UCSD-AML1 (cell line): ENCODE data around the gene CHRNA4.
"Not testable (repeated sequence)": the region's sequence is repeated elsewhere in the genome, so short reads cannot be mapped to it uniquely, and the experiment has no call there.

ENCODE experiments used
- DNase-seq: peaks from one replicate; lab custom pipeline; 2025; ENCODE audit not compliant: unreplicated experiment; lab: John Stamatoyannopoulos, UW

Gene CHRNA4

DNA sequence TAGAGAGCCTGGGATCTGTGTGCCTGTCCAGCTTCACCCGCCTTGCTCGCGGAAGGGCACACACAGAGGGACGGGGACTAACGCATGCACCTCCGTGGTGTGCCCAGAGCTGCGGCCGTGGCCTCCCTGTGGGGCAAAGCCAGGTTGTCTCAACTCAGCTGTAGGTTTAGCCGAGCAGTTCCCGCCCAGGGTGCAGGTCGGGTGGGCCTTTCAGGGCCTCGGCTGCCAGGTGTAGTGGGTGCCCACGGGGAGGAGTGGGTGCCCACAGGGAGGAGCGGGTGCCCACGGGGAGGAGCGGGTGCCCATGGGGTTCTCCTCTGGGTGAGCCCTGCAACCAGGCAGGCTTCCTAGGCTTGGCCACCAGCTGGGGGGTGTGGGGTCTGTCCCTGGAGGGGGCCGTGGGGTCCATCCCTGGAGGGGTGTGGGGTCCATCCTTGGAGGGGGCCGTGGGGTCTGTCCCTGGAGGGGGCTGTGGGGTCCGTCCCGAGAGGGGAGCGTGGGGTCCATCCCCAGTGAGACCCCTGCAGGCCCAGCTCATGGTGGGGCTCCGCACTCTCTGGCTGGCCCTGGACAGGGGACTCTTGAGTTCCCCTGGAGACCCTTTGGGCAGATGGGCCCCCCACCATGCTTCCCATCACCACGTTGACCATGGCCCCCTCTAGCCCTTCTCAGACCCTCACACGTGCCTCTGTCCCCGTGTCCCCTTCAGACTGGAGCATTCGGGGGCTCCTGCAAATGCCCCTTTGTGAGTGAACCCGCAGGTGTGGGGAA lies 37.8 kb upstream of the CHRNA4 start:
- no peak for DNase-seq

DNA sequence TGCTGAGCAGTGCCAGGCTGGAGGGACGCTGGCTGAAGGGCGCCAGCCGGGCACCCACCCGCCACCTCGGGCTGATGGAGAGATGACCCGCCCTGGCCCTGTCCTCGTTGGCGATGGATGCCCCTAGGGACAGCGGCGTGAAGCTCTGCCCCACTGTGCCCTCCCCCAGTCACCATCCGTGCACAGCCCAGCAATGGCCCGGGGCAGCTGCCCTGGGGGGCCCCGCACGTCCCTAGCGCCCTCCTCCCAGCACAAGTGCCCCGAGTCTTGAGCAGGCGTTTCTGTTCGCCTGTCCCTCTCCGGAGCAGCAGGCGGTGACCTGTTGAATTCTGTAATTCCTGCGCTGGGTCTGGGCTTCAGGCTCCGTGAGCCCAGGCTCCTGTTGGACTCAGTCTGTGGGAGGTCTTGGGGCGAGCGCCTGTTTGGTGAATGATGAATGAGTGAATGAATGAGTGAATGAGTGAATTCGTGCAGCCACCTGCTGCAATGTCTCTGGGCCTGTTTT lies 36.8 kb upstream of the CHRNA4 start:
- no peak for DNase-seq

DNA sequence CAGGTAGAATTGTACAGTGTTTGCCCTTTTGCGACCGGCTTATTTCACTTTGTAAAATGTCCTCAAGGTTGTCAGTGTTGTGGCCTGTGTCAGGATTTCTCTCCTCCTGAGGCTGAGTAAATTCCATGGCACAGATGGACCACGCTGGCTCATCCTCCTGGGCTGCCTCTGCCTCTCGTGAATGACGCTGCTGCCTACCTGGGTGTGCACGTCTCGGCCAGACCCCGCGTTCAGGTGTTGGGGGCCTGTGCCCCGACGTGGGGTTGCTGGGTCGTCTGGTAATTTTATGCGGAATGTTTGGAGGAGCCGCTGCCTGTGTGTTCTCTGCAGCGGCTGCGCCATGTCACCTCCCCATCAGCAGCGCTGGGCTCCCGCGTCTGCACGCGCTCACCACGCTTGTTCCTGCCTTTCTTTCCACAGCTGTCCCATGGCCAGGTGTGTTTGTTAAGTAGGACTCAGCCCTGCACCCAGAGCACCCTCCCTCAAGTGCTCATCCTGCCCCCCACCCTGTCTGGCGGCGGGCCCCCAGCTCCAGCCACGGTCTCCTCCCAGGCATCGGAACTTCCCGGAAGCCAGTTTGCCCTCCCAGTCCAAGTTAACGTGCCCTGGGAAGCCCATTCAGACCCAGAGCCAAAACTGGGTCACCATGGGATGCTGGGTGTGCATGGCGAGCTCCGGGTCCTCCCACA lies 36.1 kb upstream of the CHRNA4 start:
- DNase-seq = no peak

DNA sequence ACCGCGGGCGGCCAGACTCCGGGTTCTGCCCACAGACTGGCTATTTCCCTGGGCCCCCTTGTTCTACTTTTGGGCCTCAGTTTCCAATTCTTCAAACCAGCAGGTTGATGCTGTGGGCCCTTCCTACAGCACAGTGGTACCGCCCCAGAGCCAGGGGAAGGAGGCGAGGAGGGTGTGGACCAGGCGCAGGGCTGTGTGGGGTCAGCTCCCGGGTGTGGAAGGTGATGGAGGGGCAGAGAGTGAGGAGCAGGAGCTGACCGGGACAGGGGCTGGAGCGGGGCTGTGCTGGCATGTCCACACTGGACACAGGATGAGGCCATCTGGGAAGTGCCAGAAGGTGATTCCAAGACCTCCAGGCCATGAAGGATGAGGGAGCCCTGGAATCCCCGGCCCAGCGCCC lies 35.2 kb upstream of the CHRNA4 start:
- DNase-seq = no peak

DNA sequence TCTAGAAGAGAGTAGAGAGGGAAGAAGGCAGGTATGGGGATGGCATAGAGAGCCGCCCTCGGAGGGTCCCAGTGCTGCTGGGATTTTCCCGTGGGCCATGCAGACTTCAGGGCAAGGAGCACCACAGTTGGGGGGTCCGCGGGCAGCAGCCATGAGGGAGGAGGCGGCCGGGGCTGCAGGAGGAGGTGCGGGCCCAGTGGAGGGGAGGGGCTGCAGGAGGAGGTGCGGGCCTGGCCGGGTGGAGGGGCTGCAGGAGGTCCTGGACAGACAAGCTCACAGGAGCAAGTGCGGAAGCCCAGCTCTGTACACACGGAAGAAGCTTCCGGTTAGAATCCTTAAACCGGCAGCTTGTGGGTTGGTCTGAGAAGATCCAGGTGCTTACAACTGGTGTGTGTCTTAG lies 34.6 kb upstream of the CHRNA4 start:
- no peak for DNase-seq

DNA sequence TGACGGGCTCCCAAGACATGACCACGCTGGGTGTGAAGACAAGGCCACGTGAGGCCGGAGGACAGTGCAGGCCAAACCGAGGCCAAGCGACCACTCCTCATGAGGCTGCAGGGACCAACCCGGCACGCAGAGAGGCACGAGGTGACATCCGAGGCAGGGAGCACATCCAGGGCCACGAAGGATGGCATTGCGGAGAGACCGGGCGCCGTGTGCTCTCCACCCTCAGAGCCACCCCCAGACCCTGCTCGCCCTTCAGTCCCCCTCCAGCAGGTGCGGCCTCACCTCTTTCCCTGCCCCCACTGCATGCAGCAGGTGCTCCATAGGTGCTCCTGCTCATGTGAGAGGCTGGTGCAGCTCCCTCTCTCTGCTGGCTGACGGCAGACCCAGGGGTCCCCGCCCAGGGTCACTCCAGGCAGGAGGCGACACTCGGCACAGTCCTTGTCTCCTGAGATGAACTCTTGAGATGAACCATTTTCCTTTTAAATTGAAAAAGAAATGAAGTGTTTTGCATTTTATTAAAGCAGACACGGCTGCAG lies 33.8 kb upstream of the CHRNA4 start:
- DNase-seq = no peak

DNA sequence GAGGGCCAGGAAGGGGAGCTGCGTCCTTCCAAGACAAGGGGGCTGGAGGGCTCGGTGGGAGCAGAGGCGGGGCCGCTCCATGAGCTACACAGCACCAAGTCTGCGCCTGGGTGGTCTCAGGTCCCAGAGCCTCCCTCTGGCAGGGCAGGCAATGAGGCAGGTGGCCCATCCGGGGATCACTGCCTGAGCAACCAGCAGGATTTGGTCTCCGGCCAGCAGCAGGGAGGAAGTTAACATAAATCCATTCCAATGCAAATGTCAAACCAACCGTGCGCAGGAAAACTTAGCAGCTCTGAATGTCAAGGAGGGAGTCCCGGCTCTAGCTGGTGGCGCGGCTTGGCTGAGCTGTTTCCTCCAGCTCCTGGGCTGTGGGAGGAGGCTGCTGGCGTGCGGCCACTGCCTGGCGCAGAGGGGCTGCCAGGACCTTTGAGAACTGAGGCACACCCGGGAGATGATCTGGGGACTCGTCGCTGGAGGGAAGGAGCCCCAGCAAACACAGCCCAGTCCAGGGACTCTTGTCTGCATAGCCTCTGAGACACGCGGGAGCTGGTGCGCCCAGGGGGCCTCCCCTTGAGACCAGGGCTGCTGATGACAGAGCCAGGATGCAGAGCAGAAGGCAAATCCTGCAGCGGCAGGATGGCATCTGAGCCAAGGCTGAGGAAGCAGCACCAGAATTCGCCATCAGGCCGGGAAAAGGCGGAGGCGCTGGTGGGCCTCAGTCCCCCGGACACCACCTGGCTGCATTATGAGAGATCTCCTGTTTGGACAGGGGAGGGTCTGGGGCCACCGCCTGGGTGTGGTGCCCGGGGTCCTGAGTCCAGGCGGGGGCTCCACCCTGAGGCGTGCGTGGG lies 33.1 kb upstream of the CHRNA4 start:
- DNase-seq = no peak

DNA sequence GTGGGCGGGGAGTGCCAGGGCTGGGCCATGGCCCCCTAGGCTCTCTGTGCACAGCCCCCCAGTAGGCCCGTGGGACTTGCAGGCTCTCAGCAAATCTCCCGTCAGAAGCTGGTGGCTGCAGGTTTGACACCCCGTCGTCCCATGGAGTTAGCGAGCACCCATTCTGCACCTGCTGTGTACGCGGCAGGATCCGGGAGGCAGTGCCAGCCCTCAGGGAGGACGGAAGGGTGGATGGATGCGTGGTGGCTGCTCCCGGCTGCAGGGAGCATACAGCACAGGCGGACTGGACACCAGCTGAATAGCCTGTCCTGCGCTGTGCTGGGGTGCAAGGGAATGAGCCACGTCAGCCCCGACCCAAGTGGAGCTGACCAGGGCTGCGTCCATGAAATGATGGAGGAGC lies 32.4 kb upstream of the CHRNA4 start:
- no peak for DNase-seq

DNA sequence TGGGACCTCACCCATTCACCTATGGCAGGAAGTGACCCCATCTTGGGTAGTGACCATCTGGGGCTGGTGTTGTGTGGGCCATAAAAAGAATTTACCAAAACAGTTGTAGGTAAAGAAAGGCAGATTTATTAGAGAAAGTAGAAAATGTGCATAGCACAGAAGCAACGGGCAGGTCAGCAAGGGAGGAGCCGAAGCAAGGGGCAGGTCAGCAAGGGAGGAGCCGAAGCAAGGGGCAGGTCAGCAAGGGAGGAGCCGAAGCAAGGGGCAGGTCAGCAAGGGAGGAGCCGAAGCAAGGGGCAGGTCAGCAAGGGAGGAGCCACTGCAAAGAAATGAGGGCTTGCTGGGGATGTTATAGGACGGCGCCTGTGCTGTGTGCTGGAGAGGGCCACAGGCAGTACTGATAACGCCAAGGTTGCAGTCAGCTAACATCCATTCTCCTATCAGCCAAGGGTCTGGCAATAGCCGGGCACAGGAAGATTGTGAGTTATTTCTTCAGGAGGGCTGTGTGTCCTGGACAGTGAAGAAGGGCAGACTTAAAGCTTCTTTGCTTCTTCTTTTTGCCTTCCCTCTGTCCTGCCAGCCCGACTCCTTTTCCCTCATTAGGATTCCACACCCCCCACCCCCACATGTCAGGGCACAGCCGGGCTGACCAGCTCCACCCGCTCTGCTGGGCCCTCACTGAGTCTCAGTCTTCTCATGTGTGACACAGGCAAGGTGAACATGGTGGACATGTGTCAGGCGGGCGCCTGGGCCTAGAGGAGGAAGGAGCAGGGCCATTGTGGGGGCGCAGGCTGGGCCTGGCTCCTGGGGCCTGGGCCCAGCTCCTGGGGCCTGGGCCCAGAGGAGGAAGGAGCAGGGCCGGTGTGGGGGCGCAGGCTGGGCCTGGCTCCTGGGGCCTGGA lies 31.6 kb upstream of the CHRNA4 start:
- DNase-seq = no peak

DNA sequence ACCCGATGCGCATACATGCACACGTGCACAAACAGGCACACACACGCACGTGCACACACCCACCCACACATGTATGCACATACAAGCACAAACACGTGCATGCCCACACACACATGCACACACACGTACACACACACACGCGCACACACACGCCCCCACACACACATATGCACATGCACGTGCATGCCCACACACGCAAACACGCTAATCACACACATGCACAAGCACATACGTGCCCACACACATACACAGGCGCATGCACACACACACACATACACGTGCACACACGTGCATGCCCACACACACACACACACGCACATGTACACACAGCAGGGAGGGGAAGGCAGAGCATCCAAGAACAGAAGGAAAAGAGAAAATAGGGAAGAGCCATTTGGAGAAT lies 26.8 kb upstream of the CHRNA4 start:
- DNase-seq = no peak

DNA sequence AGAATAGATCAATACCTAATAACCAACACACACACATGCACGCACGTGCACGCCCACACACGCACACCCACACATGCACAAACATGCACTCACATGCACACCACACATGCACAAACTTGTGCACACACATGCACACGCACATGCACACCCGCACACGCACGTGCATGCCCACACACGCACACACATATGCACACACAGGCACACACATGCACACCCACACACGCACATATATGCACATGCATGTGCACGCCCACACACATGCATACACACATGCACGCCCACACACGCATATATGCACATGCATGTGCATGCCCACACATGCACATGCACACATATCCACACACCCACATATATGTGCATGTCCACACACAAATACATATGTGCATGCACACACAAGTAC lies 26.2 kb upstream of the CHRNA4 start:
- no peak for DNase-seq

DNA sequence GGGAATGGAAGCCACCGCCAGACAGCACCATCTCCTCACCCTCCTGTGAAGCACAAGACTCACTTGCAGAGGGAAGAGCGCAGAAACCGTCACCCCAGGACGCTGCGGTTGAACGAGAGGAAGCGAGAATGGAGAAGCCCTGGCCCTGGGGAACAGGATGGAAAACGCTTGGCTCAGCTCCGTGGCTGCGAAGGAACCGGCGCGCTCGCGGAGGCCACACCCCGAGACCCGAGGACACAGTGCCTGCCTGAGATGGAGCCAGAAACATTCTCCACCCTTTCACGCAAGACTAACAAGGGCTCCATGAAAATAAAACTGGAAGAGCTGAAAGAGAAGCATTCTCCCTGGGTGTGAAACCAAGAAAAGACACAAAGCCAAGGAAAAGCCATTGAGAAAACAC lies 25.3 kb upstream of the CHRNA4 start:
- DNase-seq = no peak

DNA sequence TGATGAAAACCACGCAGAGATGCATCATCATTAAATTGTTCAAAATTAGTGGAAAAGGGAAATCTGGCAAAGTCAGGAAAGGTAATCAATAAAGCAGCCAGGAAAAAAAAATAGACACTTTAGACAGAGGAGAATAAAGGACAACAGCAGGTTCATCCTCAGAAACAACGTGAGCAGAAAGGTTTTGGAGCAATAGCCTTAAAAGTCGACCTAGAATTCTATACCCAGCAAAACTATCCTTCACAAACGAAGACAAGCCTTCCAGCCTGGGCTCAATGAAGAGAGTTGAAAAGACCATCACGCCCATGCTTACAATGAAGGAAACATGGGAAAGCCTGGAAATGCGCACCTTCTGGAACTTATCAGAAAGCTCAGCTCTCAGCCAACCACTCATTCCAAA lies 24.7 kb upstream of the CHRNA4 start:
- DNase-seq = no peak

DNA sequence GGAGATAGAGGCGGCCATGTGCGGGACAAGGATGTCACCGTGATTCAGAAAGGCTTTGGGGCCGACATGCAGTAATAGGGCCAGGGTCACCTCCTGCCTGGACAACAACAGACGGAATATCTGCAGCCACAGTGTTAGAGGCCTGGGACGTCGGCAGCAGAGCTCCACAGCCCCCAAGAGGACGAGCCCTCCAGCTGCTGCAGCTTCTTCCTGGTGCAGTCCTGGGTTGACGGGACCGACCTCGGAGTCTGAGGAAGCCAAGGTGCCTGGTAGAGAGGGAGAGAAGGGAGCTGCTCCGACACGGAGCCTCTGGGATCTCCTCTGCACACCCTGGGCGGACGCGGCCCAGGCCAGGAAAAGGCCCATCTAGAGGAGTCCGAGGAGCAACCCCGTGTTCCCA lies 23.2 kb upstream of the CHRNA4 start:
- DNase-seq = no peak

DNA sequence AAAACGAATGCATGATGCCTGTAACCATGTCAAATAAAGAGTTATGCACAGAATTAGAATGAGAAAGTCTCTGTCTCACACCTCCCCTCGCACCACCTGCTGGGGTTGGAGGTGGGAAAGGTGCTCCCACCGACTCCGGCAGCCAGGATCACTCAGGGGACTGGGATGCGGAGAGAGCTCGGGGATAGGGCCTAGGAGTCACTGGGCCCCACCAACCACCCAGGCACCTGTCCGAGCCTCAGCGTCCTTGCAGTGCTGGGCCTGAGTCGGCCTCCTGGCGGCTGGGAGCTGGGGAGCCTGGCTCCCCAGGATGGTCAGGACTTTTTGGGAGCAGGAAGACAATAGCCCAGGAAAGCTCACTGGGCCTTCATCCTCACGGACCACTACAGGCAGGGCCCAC lies 22.4 kb upstream of the CHRNA4 start:
- DNase-seq = no peak

DNA sequence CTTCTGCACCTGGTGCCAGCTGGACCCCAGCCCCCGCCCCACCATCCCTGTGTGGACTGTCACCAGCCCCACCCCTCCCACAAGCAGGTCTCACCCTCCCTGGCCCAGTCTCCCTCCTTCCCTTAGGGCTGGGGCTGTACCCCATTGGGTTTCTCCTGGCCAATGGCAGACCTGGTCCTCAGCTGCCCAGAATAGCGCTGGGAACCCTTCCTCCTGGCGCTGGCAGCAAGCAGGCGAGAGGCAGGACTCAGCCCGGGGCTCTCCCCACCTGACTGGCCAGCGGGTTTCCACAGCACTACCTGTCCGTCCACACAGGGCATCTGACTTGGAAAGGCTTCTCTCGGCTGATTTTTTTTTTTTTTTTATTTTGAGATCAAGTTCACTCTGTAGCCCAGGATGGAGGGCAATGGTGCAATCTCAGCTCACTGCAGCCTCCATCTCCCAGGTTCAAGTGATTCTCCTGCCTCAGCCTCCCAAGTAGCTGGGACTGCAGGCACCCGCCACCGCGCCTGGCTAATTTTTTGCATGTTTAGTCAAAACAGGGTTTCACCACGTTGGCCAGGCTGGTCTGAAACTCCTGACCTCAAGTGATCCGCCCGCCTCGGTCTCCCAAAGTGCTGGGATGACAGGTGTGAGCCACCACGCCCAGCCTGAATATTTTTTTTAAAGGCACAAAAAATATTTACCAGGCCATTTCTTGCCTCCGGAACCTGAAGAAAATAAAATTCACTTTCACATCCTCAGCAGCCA lies 21.6 kb upstream of the CHRNA4 start:
- no peak for DNase-seq

DNA sequence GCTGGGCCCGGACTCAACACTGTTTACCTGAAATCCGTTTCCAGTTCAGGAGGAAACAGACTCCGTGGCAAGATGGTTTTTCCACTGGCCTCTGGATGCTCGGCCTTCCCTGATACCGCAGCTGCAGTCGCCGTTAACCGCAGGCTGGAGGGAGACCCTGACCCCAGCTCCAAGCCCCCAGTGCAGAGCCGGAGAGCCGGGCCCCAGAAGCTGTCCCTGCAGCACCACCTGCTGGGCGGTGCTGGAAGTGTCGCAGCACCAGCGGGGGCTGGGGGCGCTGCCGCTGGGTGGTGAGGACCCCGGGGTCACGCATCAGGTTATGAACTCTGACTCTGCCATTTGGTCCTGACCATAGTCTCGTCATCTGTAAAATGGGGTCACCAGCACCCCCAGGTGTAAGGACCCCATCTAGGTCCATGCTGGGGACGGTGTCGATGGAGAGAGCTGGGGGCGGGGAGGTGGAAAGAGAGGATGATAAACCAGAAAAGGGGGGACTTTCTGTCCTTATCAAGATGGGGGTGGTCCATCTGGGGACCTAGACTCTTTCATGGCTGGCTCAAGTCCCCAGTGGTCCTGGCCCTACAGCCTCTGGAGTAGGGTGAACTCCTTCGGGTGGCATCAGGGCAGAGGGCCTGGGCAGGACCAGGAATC lies 20.8 kb upstream of the CHRNA4 start:
- DNase-seq = peak; percentile 21

DNA sequence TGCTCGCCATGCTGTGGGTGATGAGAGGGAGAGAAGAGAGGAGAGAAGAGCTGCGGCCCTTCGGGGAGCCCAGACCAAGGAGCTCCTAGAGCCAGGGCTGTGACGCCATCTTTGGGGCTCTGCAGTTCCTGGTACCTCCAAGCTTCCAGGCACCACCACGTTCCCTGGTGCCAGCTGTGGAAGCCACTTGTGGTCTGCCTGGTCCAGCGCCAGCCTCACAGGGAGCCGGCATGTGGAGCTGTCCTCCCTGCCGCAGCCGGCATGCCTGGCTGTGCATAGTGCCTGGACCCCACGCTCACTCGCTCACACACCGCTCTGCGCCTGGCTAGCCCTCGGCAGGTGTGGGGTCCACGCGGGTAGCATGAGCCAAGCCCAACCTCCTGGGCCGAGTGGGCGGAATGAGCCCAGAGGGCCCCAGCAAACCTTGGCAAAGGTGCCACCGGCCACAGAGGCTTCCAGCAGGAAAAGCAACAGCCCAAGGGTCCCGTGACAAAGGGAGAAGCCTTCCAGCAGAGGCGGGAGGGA lies 19.3 kb upstream of the CHRNA4 start:
- no peak for DNase-seq

DNA sequence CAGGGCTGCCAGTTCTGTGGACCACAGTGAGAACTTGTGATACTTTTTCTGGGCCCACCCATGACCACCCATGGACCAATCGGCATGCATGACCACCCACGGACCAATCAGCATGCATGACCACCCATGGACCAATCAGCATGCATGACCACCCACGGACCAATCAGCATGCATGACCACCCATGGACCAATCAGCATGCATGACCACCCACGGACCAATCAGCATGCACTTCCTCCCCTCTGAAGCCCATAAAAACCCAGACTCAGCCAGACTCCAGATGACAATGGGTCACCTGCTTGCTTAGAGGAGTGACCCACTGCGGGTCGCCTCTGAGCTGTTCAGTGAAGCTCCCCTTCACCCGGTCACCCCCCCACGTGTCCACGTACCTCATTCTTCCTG lies 18.7 kb upstream of the CHRNA4 start:
- not testable (repeated sequence) for DNase-seq
